Measurements from ENCODE around the gene RBM47.

Gene RBM47

GRCh38 chr4:40576651-40577480 is 52.8 kb downstream of the RBM47 start:
- no peaks in the 10 kb centered on the region for H3K9me3 ChIP-seq (ENCODE audit: control insufficient read depth, low read length)
- no peak overlapping the region for H3K4me3 ChIP-seq (ENCODE audit: extremely low read depth, insufficient read depth, low read length, poor library complexity, severe bottlenecking)
- H3K4me1 ChIP-seq (ENCODE audit: control insufficient read depth, insufficient read depth, low read length, poor library complexity, severe bottlenecking) = peaks cover 13% of the 10 kb centered on the region
- WGBS, 2 experiments (ENCODE audit: insufficient coverage in 2 of 2) = 65 to 68% methylated on average over 5 to 6 of the region's 7 CpGs
- no peaks in the 10 kb centered on the region for H3K36me3 ChIP-seq (ENCODE audit: control insufficient read depth, insufficient read depth, low read length)
- H3K27ac ChIP-seq (ENCODE audit: low read depth, low read length, severe bottlenecking) = peak overlapping the region; percentile 95

GRCh38 chr4:40575846-40576245 is 53.8 kb downstream of the RBM47 start:
- Histone ChIP-seq H3K27ac (ENCODE audit: low read depth, low read length, severe bottlenecking) (no peak overlapping the region), H3K4me1 (ENCODE audit: control insufficient read depth, insufficient read depth, low read length, poor library complexity, severe bottlenecking) (peaks cover 13% of the 10 kb centered on the region), H3K4me3 (ENCODE audit: extremely low read depth, insufficient read depth, low read length, poor library complexity, severe bottlenecking) (no peak overlapping the region), H3K36me3 (ENCODE audit: control insufficient read depth, insufficient read depth, low read length) (no peaks in the 10 kb centered on the region), H3K9me3 (ENCODE audit: control insufficient read depth, low read length) (no peaks in the 10 kb centered on the region)
- WGBS, 2 experiments (ENCODE audit: insufficient coverage in 2 of 2) = 64 to 81% methylated on average over 2 of the region's 2 CpGs

GRCh38 chr4:40573593-40574311 is 55.9 kb downstream of the RBM47 start:
- H3K4me3 ChIP-seq (ENCODE audit: extremely low read depth, insufficient read depth, low read length, poor library complexity, severe bottlenecking) = no peak overlapping the region
- no peaks in the 10 kb centered on the region for H3K36me3 ChIP-seq (ENCODE audit: control insufficient read depth, insufficient read depth, low read length)
- 92 to 93% methylated on average over 2 to 3 of the region's 6 CpGs for WGBS, 2 experiments (ENCODE audit: insufficient coverage in 2 of 2)
- H3K4me1 ChIP-seq (ENCODE audit: control insufficient read depth, insufficient read depth, low read length, poor library complexity, severe bottlenecking) = peaks cover 13% of the 10 kb centered on the region
- H3K9me3 ChIP-seq (ENCODE audit: control insufficient read depth, low read length) = no peaks in the 10 kb centered on the region
- no peak overlapping the region for H3K27ac ChIP-seq (ENCODE audit: low read depth, low read length, severe bottlenecking)

- no peaks in the 10 kb centered on the region for H3K36me3 ChIP-seq (ENCODE audit: control insufficient read depth, insufficient read depth, low read length)
- H3K9me3 ChIP-seq (ENCODE audit: control insufficient read depth, low read length) = no peaks in the 10 kb centered on the region
- H3K27ac ChIP-seq (ENCODE audit: low read depth, low read length, severe bottlenecking) = no peak overlapping the region
- no peak overlapping the region for H3K4me3 ChIP-seq (ENCODE audit: extremely low read depth, insufficient read depth, low read length, poor library complexity, severe bottlenecking)
- WGBS, 2 experiments (ENCODE audit: insufficient coverage in 2 of 2) = 83 to 100% methylated on average over 2 of the region's 7 CpGs
- peaks cover 9% of the 10 kb centered on the region for H3K4me1 ChIP-seq (ENCODE audit: control insufficient read depth, insufficient read depth, low read length, poor library complexity, severe bottlenecking)
Measured at GRCh38 chr4:40572692-40573310, 56.9 kb downstream of the RBM47 start.

- Histone ChIP-seq H3K27ac (ENCODE audit: low read depth, low read length, severe bottlenecking) (no peak overlapping the region), H3K36me3 (ENCODE audit: control insufficient read depth, insufficient read depth, low read length) (no peaks in the 10 kb centered on the region), H3K9me3 (ENCODE audit: control insufficient read depth, low read length) (no peaks in the 10 kb centered on the region), H3K4me1 (ENCODE audit: control insufficient read depth, insufficient read depth, low read length, poor library complexity, severe bottlenecking) (no peaks in the 10 kb centered on the region), H3K4me3 (ENCODE audit: extremely low read depth, insufficient read depth, low read length, poor library complexity, severe bottlenecking) (no peak overlapping the region)
Measured at GRCh38 chr4:40571208-40571607, 58.5 kb downstream of the RBM47 start.

GRCh38 chr4:40570348-40571077 is 59.2 kb downstream of the RBM47 start:
- H3K4me3 ChIP-seq (ENCODE audit: extremely low read depth, insufficient read depth, low read length, poor library complexity, severe bottlenecking) = no peak overlapping the region
- no peaks in the 10 kb centered on the region for H3K4me1 ChIP-seq (ENCODE audit: control insufficient read depth, insufficient read depth, low read length, poor library complexity, severe bottlenecking)
- H3K9me3 ChIP-seq (ENCODE audit: control insufficient read depth, low read length) = no peaks in the 10 kb centered on the region
- no peak overlapping the region for H3K27ac ChIP-seq (ENCODE audit: low read depth, low read length, severe bottlenecking)
- 94 to 95% methylated on average over 11 to 12 of the region's 14 CpGs for WGBS, 2 experiments (ENCODE audit: insufficient coverage in 2 of 2)
- H3K36me3 ChIP-seq (ENCODE audit: control insufficient read depth, insufficient read depth, low read length) = no peaks in the 10 kb centered on the region

DNA sequence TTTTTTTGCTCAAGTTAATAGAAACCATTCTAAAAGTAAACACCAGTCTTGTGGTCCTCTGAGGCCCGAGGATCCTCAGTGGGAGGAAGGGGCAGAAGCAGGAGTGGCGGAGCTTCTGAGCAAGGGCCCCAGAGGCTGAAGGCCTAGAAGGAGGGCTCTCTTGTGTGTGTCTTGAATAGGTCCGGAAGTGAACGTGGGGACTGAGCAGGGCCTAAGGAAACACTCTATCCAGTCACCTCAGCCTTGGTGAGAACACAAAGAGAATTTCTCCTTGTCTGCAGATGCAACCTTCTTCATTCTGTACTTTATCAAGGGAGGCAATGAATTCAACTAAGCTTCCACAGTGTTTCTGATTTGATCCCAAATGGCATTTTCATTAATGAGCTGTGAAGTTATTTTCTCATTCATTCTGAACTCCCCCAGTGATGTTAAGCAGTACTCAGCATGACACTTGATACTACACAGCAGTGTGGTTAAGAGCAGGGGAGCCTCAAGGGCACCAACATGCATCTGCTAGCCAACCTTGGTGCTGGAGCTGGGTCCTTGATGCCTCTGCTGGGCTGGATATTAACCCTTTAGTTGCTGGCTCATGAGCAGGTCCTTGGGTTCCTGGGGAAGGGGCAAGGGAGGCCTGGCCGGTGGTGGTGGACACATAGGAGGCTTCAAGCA is 64.7 kb downstream of the RBM47 start:
- WGBS, 2 experiments (ENCODE audit: insufficient coverage in 2 of 2) = 41 to 70% methylated on average over 2 to 3 of the region's 5 CpGs
- Histone ChIP-seq H3K36me3 (ENCODE audit: control insufficient read depth, insufficient read depth, low read length) (no peaks in the 10 kb centered on the region), H3K4me3 (ENCODE audit: extremely low read depth, insufficient read depth, low read length, poor library complexity, severe bottlenecking) (no peak overlapping the region), H3K9me3 (ENCODE audit: control insufficient read depth, low read length) (no peaks in the 10 kb centered on the region), H3K27ac (ENCODE audit: low read depth, low read length, severe bottlenecking) (peak overlapping the region; percentile 74), H3K4me1 (ENCODE audit: control insufficient read depth, insufficient read depth, low read length, poor library complexity, severe bottlenecking) (peaks cover 14% of the 10 kb centered on the region)

- 100% methylated on average over 2 of the region's 3 CpGs; no CpG with 5 or more reads in 1 of the 2 experiments for WGBS, 2 experiments (ENCODE audit: insufficient coverage in 2 of 2)
- Histone ChIP-seq H3K36me3 (ENCODE audit: control insufficient read depth, insufficient read depth, low read length) (no peaks in the 10 kb centered on the region), H3K9me3 (ENCODE audit: control insufficient read depth, low read length) (no peaks in the 10 kb centered on the region), H3K4me1 (ENCODE audit: control insufficient read depth, insufficient read depth, low read length, poor library complexity, severe bottlenecking) (peaks cover 14% of the 10 kb centered on the region), H3K27ac (ENCODE audit: low read depth, low read length, severe bottlenecking) (no peak overlapping the region), H3K4me3 (ENCODE audit: extremely low read depth, insufficient read depth, low read length, poor library complexity, severe bottlenecking) (no peak overlapping the region)
Measured at GRCh38 chr4:40564004-40564403, 65.7 kb downstream of the RBM47 start.

DNA sequence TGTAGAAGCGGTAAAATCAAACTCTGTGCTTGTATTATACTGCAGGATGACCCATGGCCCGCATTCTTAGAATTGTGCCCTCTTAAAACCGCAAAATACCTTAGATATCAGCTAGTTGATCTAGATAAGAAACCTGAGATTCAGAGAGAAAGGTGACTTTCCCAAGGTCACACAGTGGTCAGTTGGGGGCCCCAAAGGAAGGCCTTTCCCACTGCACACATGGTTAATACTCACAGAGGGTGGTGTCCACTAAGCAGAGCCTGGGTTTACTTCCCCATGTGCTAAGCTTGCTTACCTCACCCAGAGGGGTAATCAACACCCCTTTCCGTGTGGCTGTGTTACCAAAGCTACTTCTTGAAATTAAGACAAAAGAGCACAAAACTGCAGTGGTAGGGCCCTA is 66.3 kb downstream of the RBM47 start:
- H3K4me3 ChIP-seq (ENCODE audit: extremely low read depth, insufficient read depth, low read length, poor library complexity, severe bottlenecking) = no peak overlapping the region

GRCh38 chr4:40562681-40563080 is 67.0 kb downstream of the RBM47 start:
- no peaks in the 10 kb centered on the region for H3K36me3 ChIP-seq (ENCODE audit: control insufficient read depth, insufficient read depth, low read length)
- peaks cover 14% of the 10 kb centered on the region for H3K4me1 ChIP-seq (ENCODE audit: control insufficient read depth, insufficient read depth, low read length, poor library complexity, severe bottlenecking)
- no peak overlapping the region for H3K27ac ChIP-seq (ENCODE audit: low read depth, low read length, severe bottlenecking)
- no peaks in the 10 kb centered on the region for H3K9me3 ChIP-seq (ENCODE audit: control insufficient read depth, low read length)
- WGBS, 2 experiments (ENCODE audit: insufficient coverage in 2 of 2) = 95 to 100% methylated on average over 4 to 6 of the region's 7 CpGs
- H3K4me3 ChIP-seq (ENCODE audit: extremely low read depth, insufficient read depth, low read length, poor library complexity, severe bottlenecking) = no peak overlapping the region

More for the DNA sequence above, 66.3 kb downstream of the RBM47 start:
- H3K27ac ChIP-seq (ENCODE audit: low read depth, low read length, severe bottlenecking) = no peak overlapping the region
- WGBS, 2 experiments (ENCODE audit: insufficient coverage in 2 of 2) = 65 to 92% methylated on average over 2 of the region's 4 CpGs
- H3K36me3 ChIP-seq (ENCODE audit: control insufficient read depth, insufficient read depth, low read length) = no peaks in the 10 kb centered on the region
- peaks cover 14% of the 10 kb centered on the region for H3K4me1 ChIP-seq (ENCODE audit: control insufficient read depth, insufficient read depth, low read length, poor library complexity, severe bottlenecking)
- no peaks in the 10 kb centered on the region for H3K9me3 ChIP-seq (ENCODE audit: control insufficient read depth, low read length)
